Measurements from ENCODE around the gene DNM2. TPM values are rescaled to one million over a fixed set of nuclear protein-coding genes. Genes with fewer than 3 reads are reported as not detected.
"Not testable (repeated sequence)": the region's sequence is repeated elsewhere in the genome, so short reads cannot be mapped to it uniquely, and the experiment has no call there.

The DNM2 gene
- total RNA-seq, 2 experiments from 2014 or later, result 279 to 286 TPM

DNA sequence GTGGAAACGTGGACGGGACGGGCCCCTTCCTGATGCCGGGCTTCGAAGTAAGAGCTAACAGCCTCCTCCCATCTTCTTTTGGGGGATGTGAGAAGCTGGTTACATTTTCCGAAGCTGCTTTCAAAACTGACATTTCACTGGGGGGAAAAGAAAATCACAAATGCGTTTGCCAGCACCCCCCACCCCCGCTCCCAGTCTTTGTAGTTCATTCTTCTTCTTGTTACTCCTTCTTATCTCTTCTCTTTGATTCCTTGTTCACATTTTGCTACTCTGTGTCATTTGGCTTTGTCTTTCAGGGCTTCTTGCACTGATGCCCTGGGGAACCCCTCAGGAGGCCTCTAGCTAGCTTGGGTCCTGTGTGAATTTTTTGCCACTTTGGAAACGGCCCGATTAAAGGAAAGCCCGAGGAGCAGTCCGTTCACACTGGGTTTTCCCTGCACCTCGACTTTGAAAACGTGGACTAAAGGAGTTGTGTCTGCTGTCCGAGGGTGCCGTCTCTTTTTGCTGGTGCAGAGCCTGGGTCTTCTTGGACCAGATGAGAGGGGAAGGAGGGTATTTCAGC lies 154.7 kb downstream of the DNM2 start:
- POLR2A ChIA-PET, result interaction anchor here (1.1 to 2.5 kb wide), 3 partner anchors 15 to 155 kb away, joined by 4 to 21 read pairs (median 12); partner anchors contain the start of genes DNM2 and TMED1
- CTCF ChIA-PET, result interaction anchor here (0.9 to 1.5 kb wide), 2 partner anchors 9 to 155 kb away, joined by 3 to 7 read pairs; no protein-coding TSS in a partner anchor
- intact Hi-C loops (cut with DNase I, micrococcal nuclease), result loop anchor here in 1 of 2 experiments (5.0 to 10.0 kb wide), 2 partner anchors 52 to 505 kb away; partner anchors contain the start of genes TIMM29 and YIPF2
- Mint-ChIP-seq H3K27me3 (no peaks in the 10 kb centered on the region), H3K4me1 (ENCODE audit: low read depth) (peaks cover 18% of the 10 kb centered on the region), H3K9me3 (no peaks in the 10 kb centered on the region), H3K27ac (peak overlapping the region; percentile 31), H3K36me3 (ENCODE audit: low read depth) (no peaks in the 10 kb centered on the region), H3K4me3 (peak overlapping the region; percentile 86)
- Histone ChIP-seq H3K9me3 (ENCODE audit: control insufficient read depth in 1 of 2, insufficient read depth in 1 of 2, low read length in 2 of 2) (no peaks in the 10 kb centered on the region), H3K27me3 (ENCODE audit: control insufficient read depth in 1 of 2, insufficient read depth in 2 of 2, low read length in 2 of 2) (no peaks in the 10 kb centered on the region), H3K36me3 (ENCODE audit: insufficient read depth, low read length) (no peaks in the 10 kb centered on the region), H3K27ac (ENCODE audit: low read depth in 1 of 2, low read length in 2 of 2) (no peak overlapping the region), H3K4me3 (ENCODE audit: low read length) (peak overlapping the region; percentile 69), H3K4me1 (ENCODE audit: insufficient read depth, low read length) (peaks cover 32% of the 10 kb centered on the region)
- TF ChIP-seq, protein P1, sequence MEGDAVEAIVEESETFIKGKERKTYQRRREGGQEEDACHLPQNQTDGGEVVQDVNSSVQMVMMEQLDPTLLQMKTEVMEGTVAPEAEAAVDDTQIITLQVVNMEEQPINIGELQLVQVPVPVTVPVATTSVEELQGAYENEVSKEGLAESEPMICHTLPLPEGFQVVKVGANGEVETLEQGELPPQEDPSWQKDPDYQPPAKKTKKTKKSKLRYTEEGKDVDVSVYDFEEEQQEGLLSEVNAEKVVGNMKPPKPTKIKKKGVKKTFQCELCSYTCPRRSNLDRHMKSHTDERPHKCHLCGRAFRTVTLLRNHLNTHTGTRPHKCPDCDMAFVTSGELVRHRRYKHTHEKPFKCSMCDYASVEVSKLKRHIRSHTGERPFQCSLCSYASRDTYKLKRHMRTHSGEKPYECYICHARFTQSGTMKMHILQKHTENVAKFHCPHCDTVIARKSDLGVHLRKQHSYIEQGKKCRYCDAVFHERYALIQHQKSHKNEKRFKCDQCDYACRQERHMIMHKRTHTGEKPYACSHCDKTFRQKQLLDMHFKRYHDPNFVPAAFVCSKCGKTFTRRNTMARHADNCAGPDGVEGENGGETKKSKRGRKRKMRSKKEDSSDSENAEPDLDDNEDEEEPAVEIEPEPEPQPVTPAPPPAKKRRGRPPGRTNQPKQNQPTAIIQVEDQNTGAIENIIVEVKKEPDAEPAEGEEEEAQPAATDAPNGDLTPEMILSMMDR (IDR thresholded peaks at IDR 0.05), result no peak
- DNase-seq, result no peak
- no peak for ATAC-seq (ENCODE audit: poor library complexity)

DNA sequence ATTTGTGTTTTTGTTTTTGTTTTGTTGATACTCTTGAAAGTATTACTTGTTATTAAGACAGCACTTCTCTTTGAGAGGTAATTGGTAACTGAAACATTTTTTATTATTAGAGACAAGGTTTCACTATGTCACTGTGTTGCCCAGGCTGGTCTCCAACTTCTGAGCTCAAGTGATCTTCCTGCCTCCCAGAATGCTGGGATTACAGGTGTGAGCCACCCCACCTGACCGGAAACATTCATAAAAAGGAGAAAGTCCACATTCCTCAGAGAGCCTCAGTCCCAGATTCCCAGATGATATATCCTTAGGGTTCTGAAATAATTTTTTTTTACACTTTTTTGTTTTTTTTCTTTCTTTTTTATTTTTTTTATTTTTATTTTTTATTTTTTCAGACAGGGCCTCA lies 156.1 kb downstream of the DNM2 start:
- TF ChIP-seq, protein P1 (IDR thresholded peaks at IDR 0.05), result no peak
- no peaks in the 10 kb centered on the region for H3K36me3 Mint-ChIP-seq (ENCODE audit: low read depth)
- peak overlapping the region; percentile 51 for H3K27ac Mint-ChIP-seq
- Histone ChIP-seq H3K36me3 (ENCODE audit: insufficient read depth, low read length) (no peaks in the 10 kb centered on the region), H3K4me1 (ENCODE audit: insufficient read depth, low read length) (peaks cover 39% of the 10 kb centered on the region), H3K27me3 (ENCODE audit: control insufficient read depth in 1 of 2, insufficient read depth in 2 of 2, low read length in 2 of 2) (no peaks in the 10 kb centered on the region), H3K9me3 (ENCODE audit: control insufficient read depth in 1 of 2, insufficient read depth in 1 of 2, low read length in 2 of 2) (no peaks in the 10 kb centered on the region), H3K27ac (ENCODE audit: low read depth in 1 of 2, low read length in 2 of 2) (no peak overlapping the region), H3K4me3 (ENCODE audit: low read length) (no peak overlapping the region)
- DNase-seq (no peak), ATAC-seq (ENCODE audit: poor library complexity) (no peak)
- peak overlapping the region; percentile 66 for H3K4me3 Mint-ChIP-seq
- peaks cover 26% of the 10 kb centered on the region for H3K4me1 Mint-ChIP-seq (ENCODE audit: low read depth)
- intact Hi-C loops (cut with DNase I, micrococcal nuclease), result loop anchor here in 1 of 2 experiments (5.0 to 10.0 kb wide), 2 partner anchors 51 to 503 kb away; partner anchors contain the start of genes TIMM29 and YIPF2
- ChIA-PET POLR2A (interaction anchor here (1.6 to 2.1 kb wide), 2 partner anchors 10 to 38 kb away, joined by 4 to 12 read pairs; partner anchors contain the start of gene TMED1), CTCF (no interaction called here)
- H3K9me3 Mint-ChIP-seq, result no peaks in the 10 kb centered on the region
- no peaks in the 10 kb centered on the region for H3K27me3 Mint-ChIP-seq

DNA sequence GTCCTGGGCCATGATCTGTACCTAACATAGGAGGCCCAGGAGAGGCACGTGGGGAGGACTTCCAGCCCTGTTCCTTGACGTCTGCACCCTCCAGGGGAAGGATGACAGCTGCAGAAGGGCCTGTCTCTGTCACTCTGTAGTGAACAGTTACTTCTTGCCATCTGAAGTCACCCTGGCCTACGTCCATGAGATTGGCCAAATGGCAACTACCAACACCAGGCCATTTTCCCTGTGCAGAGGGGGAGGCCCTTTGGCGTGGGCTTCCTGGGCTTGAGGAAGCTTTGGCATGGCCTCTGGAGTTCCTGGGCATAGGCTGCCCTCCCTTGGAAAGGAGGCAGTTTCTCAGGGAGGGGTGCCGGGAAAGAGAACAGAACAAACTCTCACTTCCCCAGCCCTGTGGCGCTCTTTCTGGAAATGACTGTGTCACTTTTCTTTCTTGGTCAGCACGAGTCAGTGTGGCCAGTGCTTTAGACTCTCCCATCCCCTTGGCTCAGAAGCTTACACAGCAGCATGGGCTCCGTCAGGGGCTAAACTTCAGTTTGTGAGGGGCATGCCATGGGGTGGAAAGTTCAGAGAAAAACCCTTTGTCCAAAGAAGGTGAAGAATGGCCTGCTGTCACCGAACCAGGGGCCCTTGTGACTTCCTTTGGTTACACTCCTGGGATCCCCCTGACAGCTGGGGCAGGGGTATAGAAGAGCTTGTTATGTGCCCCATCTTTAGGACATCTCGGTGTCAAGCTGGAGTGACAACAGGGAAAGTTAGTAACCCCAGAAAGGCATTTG lies 158.8 kb downstream of the DNM2 start:
- Mint-ChIP-seq H3K9me3 (no peaks in the 10 kb centered on the region), H3K4me1 (ENCODE audit: low read depth) (peaks cover 26% of the 10 kb centered on the region), H3K4me3 (no peak overlapping the region), H3K36me3 (ENCODE audit: low read depth) (no peaks in the 10 kb centered on the region), H3K27me3 (no peaks in the 10 kb centered on the region), H3K27ac (no peak overlapping the region)
- TF ChIP-seq, protein P1 (IDR thresholded peaks at IDR 0.05), result no peak
- no peaks in the 10 kb centered on the region for H3K27me3 ChIP-seq (ENCODE audit: control insufficient read depth in 1 of 2, insufficient read depth in 2 of 2, low read length in 2 of 2)
- H3K4me3 ChIP-seq (ENCODE audit: low read length), result no peak overlapping the region
- H3K9me3 ChIP-seq (ENCODE audit: control insufficient read depth in 1 of 2, insufficient read depth in 1 of 2, low read length in 2 of 2), result no peaks in the 10 kb centered on the region
- intact Hi-C loops (cut with DNase I, micrococcal nuclease), result loop anchor here in 1 of 2 experiments (10.0 kb wide), 1 partner anchor 48 kb away; the partner anchor contains the start of genes TIMM29 and YIPF2
- ATAC-seq (ENCODE audit: poor library complexity) (no peak), DNase-seq (no peak)
- peaks cover 5% of the 10 kb centered on the region for H3K36me3 ChIP-seq (ENCODE audit: insufficient read depth, low read length)
- no peak overlapping the region for H3K27ac ChIP-seq (ENCODE audit: low read depth in 1 of 2, low read length in 2 of 2)
- H3K4me1 ChIP-seq (ENCODE audit: insufficient read depth, low read length), result peaks cover 38% of the 10 kb centered on the region
- POLR2A ChIA-PET, result interaction anchor here (1.0 to 1.1 kb wide), 2 partner anchors 41 to 159 kb away, joined by 3 read pairs; partner anchors contain the start of genes DNM2 and TMED1
- CTCF ChIA-PET, result interaction anchor here (0.7 to 1.1 kb wide), 2 partner anchors 12 to 65 kb away, joined by 3 to 4 read pairs; no protein-coding TSS in a partner anchor

DNA sequence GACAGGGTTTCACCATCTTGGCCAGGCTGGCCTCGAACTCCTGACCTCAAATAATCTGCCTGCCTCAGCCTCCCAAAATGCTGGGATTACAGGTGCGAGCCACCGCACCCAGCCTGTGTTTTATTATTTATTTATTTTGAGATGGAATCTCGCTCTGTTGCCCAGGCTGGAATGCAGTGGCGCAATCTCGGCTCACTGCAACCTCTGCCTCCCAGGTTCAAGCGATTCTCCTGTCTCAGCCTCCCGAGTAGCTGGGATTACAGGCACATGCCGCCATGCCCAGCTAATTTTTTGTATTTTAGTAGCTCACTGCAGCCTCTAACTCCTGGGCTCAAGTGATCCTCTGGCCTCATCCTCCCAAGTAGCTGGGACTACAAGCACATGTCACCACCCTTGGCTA lies 159.7 kb downstream of the DNM2 start:
- H3K4me3 Mint-ChIP-seq; DNase-seq; ATAC-seq (ENCODE audit: poor library complexity); H3K27me3 Mint-ChIP-seq; H3K27ac ChIP-seq (ENCODE audit: low read depth in 1 of 2, low read length in 2 of 2); H3K9me3 Mint-ChIP-seq; CTCF ChIA-PET; H3K27me3 ChIP-seq (ENCODE audit: control insufficient read depth in 1 of 2, insufficient read depth in 2 of 2, low read length in 2 of 2); H3K4me3 ChIP-seq (ENCODE audit: low read length); H3K9me3 ChIP-seq (ENCODE audit: control insufficient read depth in 1 of 2, insufficient read depth in 1 of 2, low read length in 2 of 2); H3K27ac Mint-ChIP-seq; H3K36me3 ChIP-seq (ENCODE audit: insufficient read depth, low read length); H3K36me3 Mint-ChIP-seq (ENCODE audit: low read depth): not testable (repeated sequence)
- H3K4me1 Mint-ChIP-seq (ENCODE audit: low read depth), result peaks cover 23% of the 10 kb centered on the region
- H3K4me1 ChIP-seq (ENCODE audit: insufficient read depth, low read length), result peaks cover 31% of the 10 kb centered on the region
- intact Hi-C loops (cut with DNase I, micrococcal nuclease), result loop anchor here in 1 of 2 experiments (10.0 kb wide), 1 partner anchor 47 kb away; the partner anchor contains the start of genes TIMM29 and YIPF2
- POLR2A ChIA-PET, result interaction anchor here (1.0 kb wide), 1 partner anchor 160 kb away, joined by 3 read pairs; the partner anchor contains the start of gene DNM2

All from CD4-positive, alpha-beta T cell (primary cell).